ENCODE results near the gene DUSP6. TPM values are rescaled to one million over a fixed set of nuclear protein-coding genes. Genes with fewer than 3 reads are reported as not detected.

DUSP6 gene
- total RNA-seq, 4 donors from 2014 or later: 22.9 to 83.4 (median 53.2) TPM

DNA sequence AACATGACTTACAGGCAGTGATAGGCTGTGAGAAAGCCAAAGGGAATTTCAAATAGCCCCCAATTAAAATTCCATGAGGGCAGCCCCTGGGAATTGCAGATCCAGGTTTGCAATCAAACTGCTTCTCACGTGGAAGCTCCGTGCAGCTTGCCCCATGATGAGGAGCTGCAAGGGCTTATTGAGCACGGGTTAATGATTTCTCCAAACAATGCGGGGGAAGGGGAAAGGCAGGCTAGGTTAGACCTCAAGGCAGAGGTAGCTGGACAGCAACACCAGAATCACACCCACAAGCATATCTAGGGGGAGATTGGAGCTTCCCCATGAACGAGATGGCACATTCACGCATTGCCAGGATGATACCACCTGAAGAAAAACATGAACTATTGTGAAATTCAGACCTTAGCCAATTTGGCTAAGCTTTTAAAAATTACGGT, 5.0 kb upstream of the DUSP6 start:
- 57 to 81% methylated on average over 6 to 7 of the region's 7 CpGs for WGBS, 2 donors (ENCODE audit: low coverage in 1 of 2)
- in situ Hi-C loops (cut with MboI; ENCODE audit: low pct_ligation_motif_present in 1 of 4, low pct_unique_long_range_greater_than_20kb in 1 of 4, low sequenced_read_pairs in 3 of 4): loop anchor here in 2 of 4 donors (5.0 to 10.0 kb wide), 2 partner anchors 95 to 97 kb away; no protein-coding TSS in a partner anchor
- no peaks in the 10 kb centered on the region for H3K27me3 ChIP-seq

DNA sequence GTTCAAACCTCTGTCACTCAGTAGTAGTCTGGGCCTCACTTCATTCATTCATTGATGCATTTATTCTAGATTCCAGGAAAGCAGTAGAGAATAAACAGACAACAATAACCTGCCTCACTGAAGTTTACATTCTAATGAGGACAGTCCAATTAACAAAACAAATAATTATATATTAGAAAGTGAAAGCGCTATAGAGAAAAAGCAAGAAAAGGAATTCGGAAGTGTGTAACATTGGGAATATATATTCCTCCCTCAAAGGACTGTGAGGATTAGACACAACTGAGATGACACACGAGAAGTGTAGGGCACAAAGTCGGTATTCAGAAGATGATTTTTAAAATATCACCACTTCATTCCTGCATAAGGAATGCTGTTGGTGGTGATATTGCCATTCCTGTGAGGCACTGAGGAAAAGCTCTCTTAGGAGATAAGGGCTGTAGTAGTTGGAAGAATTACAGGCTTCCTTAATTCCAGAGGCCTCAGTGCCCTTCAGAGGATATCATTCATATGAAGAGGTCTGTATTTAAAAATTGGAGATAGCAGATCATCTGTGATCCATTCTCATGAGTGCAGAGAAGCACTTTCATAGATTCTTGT, 3.9 kb upstream of the DUSP6 start:
- in situ Hi-C loops (cut with MboI; ENCODE audit: low pct_ligation_motif_present in 1 of 4, low pct_unique_long_range_greater_than_20kb in 1 of 4, low sequenced_read_pairs in 3 of 4): loop anchor here in 2 of 4 donors (5.0 to 10.0 kb wide), 2 partner anchors 96 to 99 kb away; no protein-coding TSS in a partner anchor

More for the DNA sequence above, 5.0 kb upstream of the DUSP6 start:
- Histone ChIP-seq H3K4me1 (peaks cover 8 to 32% (median 16%) of the 10 kb centered on the region in 4 donors), H3K9me3 (no peaks in the 10 kb centered on the region), H3K4me3 (no peak overlapping the region), H3K36me3 (no peaks in the 10 kb centered on the region), H3K27ac (no peak overlapping the region)
- intact Hi-C loops (cut with DNase I; ENCODE audit: low total_unique reads): loop anchor here (10.0 kb wide), 1 partner anchor 167 kb away; the partner anchor contains the start of genes GALNT4 and POC1B
- TF ChIP-seq EP300 (IDR thresholded peaks at IDR 0.05; ENCODE audit: low read depth): no peak
- TF ChIP-seq POLR2AphosphoS5 (IDR thresholded peaks at IDR 0.05): no peak
- TF ChIP-seq POLR2A (IDR thresholded peaks at IDR 0.05): no peak
- TF ChIP-seq, protein P1, sequence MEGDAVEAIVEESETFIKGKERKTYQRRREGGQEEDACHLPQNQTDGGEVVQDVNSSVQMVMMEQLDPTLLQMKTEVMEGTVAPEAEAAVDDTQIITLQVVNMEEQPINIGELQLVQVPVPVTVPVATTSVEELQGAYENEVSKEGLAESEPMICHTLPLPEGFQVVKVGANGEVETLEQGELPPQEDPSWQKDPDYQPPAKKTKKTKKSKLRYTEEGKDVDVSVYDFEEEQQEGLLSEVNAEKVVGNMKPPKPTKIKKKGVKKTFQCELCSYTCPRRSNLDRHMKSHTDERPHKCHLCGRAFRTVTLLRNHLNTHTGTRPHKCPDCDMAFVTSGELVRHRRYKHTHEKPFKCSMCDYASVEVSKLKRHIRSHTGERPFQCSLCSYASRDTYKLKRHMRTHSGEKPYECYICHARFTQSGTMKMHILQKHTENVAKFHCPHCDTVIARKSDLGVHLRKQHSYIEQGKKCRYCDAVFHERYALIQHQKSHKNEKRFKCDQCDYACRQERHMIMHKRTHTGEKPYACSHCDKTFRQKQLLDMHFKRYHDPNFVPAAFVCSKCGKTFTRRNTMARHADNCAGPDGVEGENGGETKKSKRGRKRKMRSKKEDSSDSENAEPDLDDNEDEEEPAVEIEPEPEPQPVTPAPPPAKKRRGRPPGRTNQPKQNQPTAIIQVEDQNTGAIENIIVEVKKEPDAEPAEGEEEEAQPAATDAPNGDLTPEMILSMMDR (IDR thresholded peaks at IDR 0.05): no peak
- no peak for DNase-seq

DNA sequence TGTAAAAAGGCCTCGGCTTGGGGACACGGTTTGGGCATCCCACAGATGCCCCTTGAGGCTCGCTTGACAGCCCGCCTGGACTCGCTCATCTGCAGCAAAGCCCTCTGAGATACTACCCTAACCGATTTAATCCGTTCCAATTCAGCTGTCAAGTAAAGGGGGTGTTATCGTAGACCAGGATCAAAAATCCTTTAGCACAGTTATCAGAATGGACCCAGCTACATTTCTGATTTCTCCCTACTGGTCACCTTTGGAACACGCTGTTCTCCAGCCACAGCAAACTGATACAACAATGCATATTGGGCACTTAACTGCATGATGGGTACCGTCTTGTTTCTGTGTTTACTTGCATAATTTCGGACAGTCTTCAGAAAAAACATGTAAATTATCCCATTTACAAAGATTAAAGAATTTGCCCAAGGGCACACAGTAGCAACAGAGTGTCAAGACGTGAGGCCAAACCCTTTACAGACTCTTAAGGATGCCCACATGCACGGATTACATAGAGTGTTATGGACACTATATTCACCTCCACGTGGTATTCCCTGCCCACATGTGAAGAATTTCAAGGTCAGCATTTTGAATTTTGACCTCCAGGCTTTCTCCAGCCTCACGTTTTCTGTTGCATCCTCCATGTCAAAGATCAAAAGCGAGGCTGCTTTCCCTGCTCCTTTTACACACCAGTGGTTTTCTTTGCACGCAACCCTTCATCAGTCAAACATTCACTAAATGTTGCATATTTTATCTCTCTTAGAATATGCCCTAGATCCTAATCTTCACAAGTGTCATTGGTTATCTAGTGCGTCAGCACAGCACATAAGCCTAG, 3.2 kb upstream of the DUSP6 start:
- Histone ChIP-seq H3K9me3 (no peaks in the 10 kb centered on the region), H3K4me3 (peak overlapping the region in 2 of 4 donors; percentile 67 to 71), H3K27me3 (no peaks in the 10 kb centered on the region), H3K4me1 (peaks cover 8 to 35% (median 17%) of the 10 kb centered on the region in 4 donors), H3K27ac (peak overlapping the region; percentile 96 to 98 (median 98)), H3K36me3 (no peaks in the 10 kb centered on the region)
- TF ChIP-seq POLR2AphosphoS5 (IDR thresholded peaks at IDR 0.05): no peak
- TF ChIP-seq, protein P1 (IDR thresholded peaks at IDR 0.05): peak; percentile 20 to 55 (median 28)
- in situ Hi-C loops (cut with MboI; ENCODE audit: low pct_ligation_motif_present in 1 of 4, low pct_unique_long_range_greater_than_20kb in 1 of 4, low sequenced_read_pairs in 3 of 4) (loop anchor here in 2 of 4 donors (5.0 to 10.0 kb wide), 2 partner anchors 97 to 99 kb away; no protein-coding TSS in a partner anchor), intact Hi-C loops (cut with DNase I; ENCODE audit: low total_unique reads) (loop anchor here (10.0 kb wide), 1 partner anchor 169 kb away; the partner anchor contains the start of genes GALNT4 and POC1B)
- no peak for DNase-seq
- WGBS, 2 donors (ENCODE audit: low coverage in 1 of 2): 70 to 76% methylated on average over 11 to 18 of the region's 18 CpGs

More for the DNA sequence above, 3.9 kb upstream of the DUSP6 start:
- H3K36me3 ChIP-seq: no peaks in the 10 kb centered on the region
- no peaks in the 10 kb centered on the region for H3K9me3 ChIP-seq
- no peaks in the 10 kb centered on the region for H3K27me3 ChIP-seq
- H3K4me3 ChIP-seq: no peak overlapping the region
- no peak for DNase-seq
- intact Hi-C loops (cut with DNase I; ENCODE audit: low total_unique reads): loop anchor here (10.0 kb wide), 1 partner anchor 169 kb away; the partner anchor contains the start of genes GALNT4 and POC1B
- TF ChIP-seq, protein P1 (IDR thresholded peaks at IDR 0.05): no peak
- no peak for TF ChIP-seq POLR2A (IDR thresholded peaks at IDR 0.05)
- peaks cover 8 to 32% (median 16%) of the 10 kb centered on the region in 4 donors for H3K4me1 ChIP-seq
- 86 to 91% methylated on average over 4 of the region's 4 CpGs for WGBS, 2 donors (ENCODE audit: low coverage in 1 of 2)
- peak overlapping the region in 3 of 4 donors; percentile 96 to 98 (median 98) for H3K27ac ChIP-seq

DNA sequence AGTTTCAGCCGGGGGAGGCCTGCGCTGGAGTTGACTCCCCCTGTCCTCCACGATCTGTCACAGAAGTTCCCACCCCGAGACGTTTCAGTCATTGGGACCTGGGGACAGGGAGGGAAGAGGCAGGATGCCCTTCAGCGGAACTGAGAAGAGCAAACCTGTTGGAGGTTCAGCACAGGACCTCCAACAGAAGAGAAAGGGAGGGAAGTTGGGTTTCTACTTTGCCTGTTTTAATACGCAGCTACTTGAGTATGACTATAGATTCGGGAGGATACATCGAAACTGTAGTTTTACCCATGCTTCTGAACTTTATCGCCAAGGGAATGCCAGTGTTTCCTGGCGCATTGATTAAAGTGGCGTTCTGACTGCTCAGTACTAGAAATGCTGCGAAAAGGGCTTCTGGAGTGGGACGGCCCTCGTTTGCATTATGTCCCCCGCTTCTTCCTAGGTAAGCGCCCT, 2.3 kb upstream of the DUSP6 start:
- 28 to 29% methylated on average over 10 to 17 of the region's 17 CpGs for WGBS, 2 donors (ENCODE audit: low coverage in 1 of 2)
- peak overlapping the region; percentile 96 to 98 (median 98) for H3K27ac ChIP-seq
- no peaks in the 10 kb centered on the region for H3K36me3 ChIP-seq
- H3K27me3 ChIP-seq: no peaks in the 10 kb centered on the region
- in situ Hi-C loops (cut with MboI; ENCODE audit: low pct_ligation_motif_present in 1 of 4, low pct_unique_long_range_greater_than_20kb in 1 of 4, low sequenced_read_pairs in 3 of 4): loop anchor here in 2 of 4 donors (5.0 to 10.0 kb wide), 2 partner anchors 98 to 100 kb away; no protein-coding TSS in a partner anchor
- TF ChIP-seq, protein P1 (IDR thresholded peaks at IDR 0.05): no peak
- TF ChIP-seq EP300 (IDR thresholded peaks at IDR 0.05; ENCODE audit: low read depth): no peak
- TF ChIP-seq POLR2AphosphoS5 (IDR thresholded peaks at IDR 0.05): no peak
- TF ChIP-seq POLR2A (IDR thresholded peaks at IDR 0.05): no peak
- intact Hi-C loops (cut with DNase I; ENCODE audit: low total_unique reads): loop anchor here (5.0 to 10.0 kb wide), 3 partner anchors 108 to 302 kb away; partner anchors contain the start of genes GALNT4 and POC1B
- peaks cover 8 to 43% (median 21%) of the 10 kb centered on the region in 4 donors for H3K4me1 ChIP-seq
- peak overlapping the region; percentile 44 to 71 (median 64) for H3K4me3 ChIP-seq
- no peak for DNase-seq
- no peaks in the 10 kb centered on the region for H3K9me3 ChIP-seq

All from transverse colon (tissue), 4 donors.